MM.1S (cell line): ENCODE data around the gene CTCFL.

Experiments used
- CTCF ChIP-seq: fragments of 300-600 bp; sonication (generic); IDR thresholded peaks from 2 replicates; pipeline ENCODE4 v1.5.1; 2016; ENCODE audit warnings: antibody characterized with exemption, low read length, mixed read lengths
- EZH2phosphoT487 ChIP-seq: fragments of 300-600 bp; sonication (generic); IDR thresholded peaks from 2 replicates; pipeline ENCODE4 v1.6.1; 2018; ENCODE audit warnings: antibody characterized with exemption, low read length

- TF ChIP-seq EZH2phosphoT487 (no peak), CTCF (no peak)
These were observed 14.9 kb upstream of the CTCFL start for GRCh38 chr20:57539889-57540288.
